H1 (cell line): ENCODE results near the gene ZNRF3. TPM values are rescaled to one million over a fixed set of nuclear protein-coding genes. Genes with fewer than 3 reads are reported as not detected.
A peak's percentile ranks its signal among the peaks of the same experiment; 100 is the strongest.

ENCODE experiments used
- CTCF ChIP-seq, 3 experiments: IDR thresholded peaks; 1 replicate in 2 of 3; 2 replicates in 1 of 3; pipeline versions ENCODE4 v1.5.1 to v1.6.1; 2011; ENCODE audit warnings: low read length in 3 of 3, mild to moderate bottlenecking in 3 of 3, inconsistent platforms in 2 of 3, low read depth in 1 of 3, moderate library complexity in 1 of 3; ENCODE audit not compliant: insufficient read depth in 1 of 3; ENCODE audit errors: control extremely low read depth in 1 of 3
- FOSL1 ChIP-seq: IDR thresholded peaks from 2 replicates; pipeline ENCODE4 v1.6.1; 2011; ENCODE audit warnings: mild to moderate bottlenecking, low read depth, low read length, moderate library complexity; ENCODE audit not compliant: insufficient read depth
- polyA plus RNA-seq, 7 experiments: library from polyadenylated mRNA; depleted of rRNA in 3 of 7; stranded (reverse) in 5 of 7; unstranded in 2 of 7; fragments of >200 nt in 5 of 7; fragments of 200-250 nt in 2 of 7; gene quantifications; 1 replicate in 5 of 7; 2 replicates in 1 of 7; 4 replicates in 1 of 7; pipeline versions ENCODE4 v1.2.1 to v1.2.3, GENCODE V29; 2011 to 2013; ENCODE audit warnings: missing spikeins in 2 of 7, mixed read lengths in 2 of 7
- total RNA-seq: library from RNA; stranded (reverse); fragmentation: NEBNext Ultra II Directional; extraction: Animal tissue kit (Norgen Biotek cat#: 25700); gene quantifications from 2 replicates; pipeline ENCODE4 v1.2.1, GENCODE V29; 2021

The ZNRF3 gene
- total and polyA plus RNA-seq, 2 of the 8 experiments (the other 6 are each of a cell fraction or from before 2014, with no cell fraction given): 14.1 to 21.7 TPM

DNA sequence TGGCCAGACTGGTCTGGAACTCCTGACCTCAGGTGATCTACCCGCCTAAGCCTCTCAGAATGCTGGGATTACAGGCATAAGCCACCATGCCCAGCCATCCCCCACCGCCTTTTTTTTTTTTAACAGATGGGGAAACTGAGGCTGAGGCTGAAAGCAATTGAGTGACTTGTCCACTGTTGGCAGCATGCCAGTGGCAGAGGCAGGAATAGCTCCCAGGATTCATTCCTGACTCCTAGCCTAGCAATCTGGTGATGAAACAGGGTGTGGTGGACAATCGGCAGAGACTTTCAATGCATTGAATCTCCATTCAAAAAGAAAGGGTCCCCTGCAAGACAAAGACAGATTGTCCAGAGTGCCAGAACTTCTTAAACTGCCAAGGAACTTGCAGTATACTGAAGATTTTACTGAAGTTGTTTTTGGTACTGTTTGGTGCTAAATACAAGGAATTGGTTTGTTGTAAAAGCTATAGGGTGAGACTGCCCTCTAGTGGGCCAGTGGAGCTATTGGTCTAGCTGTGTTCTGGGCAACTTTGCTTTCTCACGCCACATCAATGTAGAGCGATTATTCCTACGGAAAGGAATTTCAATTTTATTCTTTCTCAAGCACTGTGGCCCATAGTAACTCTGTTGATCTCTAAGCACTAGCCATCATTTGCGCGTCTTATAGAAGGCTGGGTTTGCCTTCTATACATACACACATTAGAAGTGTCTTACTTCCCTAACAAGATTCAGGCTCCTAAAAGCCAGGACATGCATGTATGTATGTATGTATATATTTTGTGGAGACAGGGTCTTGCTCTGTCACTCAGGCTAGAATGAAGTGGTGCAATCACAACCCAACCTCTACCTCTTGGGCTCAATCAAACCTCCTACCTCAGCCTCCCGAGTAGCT lies 157.3 kb downstream of the ZNRF3 start (continued):
- TF ChIP-seq CTCF (IDR thresholded peaks at IDR 0.05; ENCODE audit: control extremely low read depth in 1 of 3, insufficient read depth in 1 of 3, low read depth in 1 of 3, low read length in 3 of 3): peak; percentile 48 to 91 (median 88)
- TF ChIP-seq FOSL1: no peak
